ENCODE results near the gene ZFP1. TPM values are rescaled to one million over a fixed set of nuclear protein-coding genes. Genes with fewer than 3 reads are reported as not detected.
A peak's percentile ranks its signal among the peaks of the same experiment; 100 is the strongest.

Gene ZFP1
- total RNA-seq = 10 to 100 TPM; 14.8 to 17.3 TPM

DNA sequence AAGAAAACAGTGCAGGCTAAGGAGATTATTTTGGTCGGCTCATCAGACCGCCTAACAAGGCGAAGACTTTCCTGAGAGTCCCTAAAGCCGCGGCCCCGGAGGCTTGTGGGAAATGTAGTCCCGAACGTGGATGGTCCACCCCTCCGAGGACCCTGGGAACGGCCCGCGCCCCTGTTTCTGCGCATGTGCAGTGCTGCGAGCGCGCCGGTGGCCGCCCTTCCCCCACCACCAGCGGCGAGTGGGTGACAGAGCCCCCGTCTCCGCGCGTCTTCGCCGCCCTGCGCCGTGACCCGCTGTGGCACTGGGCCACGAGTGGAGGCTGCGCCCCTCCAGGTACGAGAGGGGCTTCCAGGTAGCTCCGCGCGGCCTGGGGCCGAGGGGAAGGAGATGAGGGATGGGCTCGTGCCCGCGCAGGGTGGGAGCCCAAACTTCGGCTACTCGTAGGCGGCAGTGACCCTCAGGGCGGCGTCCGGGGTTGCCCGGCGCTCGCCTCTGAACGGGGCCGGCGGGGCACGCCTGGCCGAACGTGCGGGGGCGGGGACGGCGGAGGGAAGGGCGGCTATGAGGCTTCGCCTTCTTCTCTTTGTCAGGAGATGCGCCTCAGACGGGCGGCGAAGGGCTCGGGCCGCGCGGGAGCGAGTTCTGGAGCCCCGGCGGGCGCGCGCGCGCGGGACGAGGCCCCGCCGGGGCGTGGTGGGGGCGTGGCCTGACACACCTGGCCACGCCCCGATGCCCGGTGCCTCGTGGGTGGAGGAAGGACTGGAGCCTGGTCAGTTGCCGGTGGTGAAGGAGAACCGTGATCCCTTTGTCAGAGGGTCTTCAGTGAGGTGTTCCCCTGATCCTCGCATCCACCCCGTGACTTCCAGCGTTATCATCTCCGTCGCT is at the start of gene ZFP1:
Gene ZFP1 (plus strand): TSS at position 214 of the 885 bp plus-strand sequence. CDS start 4,428 bp downstream, outside the sequence.
- ChIA-PET CTCF (interaction anchor here (0.6 to 1.8 kb wide), 2 partner anchors 37 to 698 kb away, joined by 3 to 8 read pairs; no protein-coding TSS in a partner anchor), POLR2A (no interaction called here)
- peaks cover 31% of the 10 kb centered on the region for H3K36me3 Mint-ChIP-seq (ENCODE audit: low read depth)
- H3K27me3 Mint-ChIP-seq = no peaks in the 10 kb centered on the region
- peaks cover 21% of the 10 kb centered on the region for H3K9me3 Mint-ChIP-seq (ENCODE audit: low read depth)
- intact Hi-C loops (cut with DNase I, micrococcal nuclease) = loop anchor here (1.0 to 10.0 kb wide), 16 partner anchors 37 to 854 kb away; partner anchors contain the start of genes WDR59 (in 2 of the 2), ADAT1 (in 1 of the 2), CFDP1 (in 1 of the 2) and GABARAPL2 (in 1 of the 2)
- peak within 1 kb of the TSS; percentile 88 for H3K27ac Mint-ChIP-seq
- ATAC-seq = peak; percentile 93
- H3K4me1 Mint-ChIP-seq = peaks cover 32% of the 10 kb centered on the region
- DNase-seq = peak; percentile 97
- H3K4me3 Mint-ChIP-seq = peak within 1 kb of the TSS; percentile 88

- Mint-ChIP-seq H3K36me3 (ENCODE audit: low read depth) (peaks cover 13% of the 10 kb centered on the region), H3K4me3 (peak overlapping the region; percentile 36), H3K27me3 (no peaks in the 10 kb centered on the region), H3K9me3 (ENCODE audit: low read depth) (peaks cover 2% of the 10 kb centered on the region), H3K4me1 (peaks cover 64% of the 10 kb centered on the region), H3K27ac (peak overlapping the region; percentile 88)
- intact Hi-C loops (cut with DNase I, micrococcal nuclease) = loop anchor here (1.0 to 2.0 kb wide), 2 partner anchors 9 to 86 kb away; no protein-coding TSS in a partner anchor
- ATAC-seq (no peak), DNase-seq (no peak)
- ChIA-PET POLR2A (interaction anchor here (0.6 to 3.2 kb wide), 4 partner anchors 11 to 87 kb away, joined by 3 to 23 read pairs (median 4); no protein-coding TSS in a partner anchor), CTCF (interaction anchor here (1.0 to 5.5 kb wide), 7 partner anchors 10 to 114 kb away, joined by 3 to 54 read pairs (median 5); partner anchors contain the start of gene WDR59)
Measured at GRCh38 chr16:75099075-75099667, 49.2 kb upstream of the ZFP1 start.

- Mint-ChIP-seq H3K4me1 (peaks cover 64% of the 10 kb centered on the region), H3K36me3 (ENCODE audit: low read depth) (peaks cover 16% of the 10 kb centered on the region), H3K27me3 (no peaks in the 10 kb centered on the region), H3K27ac (peak overlapping the region; percentile 88), H3K9me3 (ENCODE audit: low read depth) (peaks cover 3% of the 10 kb centered on the region), H3K4me3 (peak overlapping the region; percentile 26)
- POLR2A ChIA-PET = interaction anchor here (1.1 to 3.2 kb wide), 3 partner anchors 10 to 116 kb away, joined by 3 to 23 read pairs (median 5); partner anchors contain the start of gene WDR59
- intact Hi-C loops (cut with DNase I, micrococcal nuclease) = loop anchor here (1.0 to 2.0 kb wide), 2 partner anchors 8 to 87 kb away; no protein-coding TSS in a partner anchor
- ATAC-seq (peak; percentile 45), DNase-seq (peak; percentile 68)
- CTCF ChIA-PET = interaction anchor here (0.9 to 5.5 kb wide), 2 partner anchors 10 to 102 kb away, joined by 3 to 54 read pairs; no protein-coding TSS in a partner anchor
Measured at GRCh38 chr16:75099738-75100602, 48.4 kb upstream of the ZFP1 start.

- H3K27me3 Mint-ChIP-seq = no peaks in the 10 kb centered on the region
- H3K36me3 Mint-ChIP-seq (ENCODE audit: low read depth) = peaks cover 16% of the 10 kb centered on the region
- intact Hi-C loops (cut with DNase I, micrococcal nuclease) = no loop called here
- no peak overlapping the region for H3K4me3 Mint-ChIP-seq
- ChIA-PET CTCF (interaction anchor here (0.9 to 5.5 kb wide), 2 partner anchors 10 to 102 kb away, joined by 3 to 54 read pairs; no protein-coding TSS in a partner anchor), POLR2A (interaction anchor here (1.1 to 3.2 kb wide), 2 partner anchors 10 to 116 kb away, joined by 3 to 23 read pairs; partner anchors contain the start of gene WDR59)
- no peak for DNase-seq
- H3K9me3 Mint-ChIP-seq (ENCODE audit: low read depth) = peaks cover 3% of the 10 kb centered on the region
- no peak for ATAC-seq
- peak overlapping the region; percentile 88 for H3K27ac Mint-ChIP-seq
- peaks cover 69% of the 10 kb centered on the region for H3K4me1 Mint-ChIP-seq
Measured at GRCh38 chr16:75100603-75100990, 47.7 kb upstream of the ZFP1 start.

DNA sequence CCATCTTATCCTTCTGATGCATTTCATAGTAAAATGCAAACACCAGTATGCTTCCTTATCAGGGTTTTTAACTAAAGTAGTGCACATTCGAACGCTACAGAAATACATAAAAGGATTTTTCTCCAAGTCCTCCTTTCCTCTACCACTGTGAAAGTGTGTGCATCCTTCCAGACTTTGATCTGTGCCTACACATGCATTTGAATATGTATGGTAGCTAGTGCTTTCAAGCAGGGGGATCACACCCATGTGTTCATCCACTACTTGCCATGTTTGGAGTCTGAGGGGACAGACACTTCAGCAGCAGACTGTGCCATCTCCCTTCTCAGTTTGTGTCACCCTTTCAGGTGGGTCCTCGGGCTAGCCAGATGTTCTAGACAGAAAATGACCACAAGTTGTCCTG is 46.7 kb upstream of the ZFP1 start:
- H3K4me3 Mint-ChIP-seq = no peak overlapping the region
- POLR2A ChIA-PET = no interaction called here
- ATAC-seq (no peak), DNase-seq (no peak)
- intact Hi-C loops (cut with DNase I, micrococcal nuclease) = no loop called here
- no peaks in the 10 kb centered on the region for H3K27me3 Mint-ChIP-seq
- H3K36me3 Mint-ChIP-seq (ENCODE audit: low read depth) = peaks cover 20% of the 10 kb centered on the region
- peaks cover 68% of the 10 kb centered on the region for H3K4me1 Mint-ChIP-seq
- peaks cover 3% of the 10 kb centered on the region for H3K9me3 Mint-ChIP-seq (ENCODE audit: low read depth)
- CTCF ChIA-PET = interaction anchor here (0.5 to 5.5 kb wide), 2 partner anchors 9 to 301 kb away, joined by 3 to 54 read pairs; no protein-coding TSS in a partner anchor
- H3K27ac Mint-ChIP-seq = no peak overlapping the region

GRCh38 chr16:75102595-75102994 is 45.7 kb upstream of the ZFP1 start:
- peaks cover 3% of the 10 kb centered on the region for H3K9me3 Mint-ChIP-seq (ENCODE audit: low read depth)
- H3K27ac Mint-ChIP-seq = peak overlapping the region; percentile 16
- intact Hi-C loops (cut with DNase I, micrococcal nuclease) = no loop called here
- ChIA-PET POLR2A (no interaction called here), CTCF (interaction anchor here (1.1 kb wide), 1 partner anchor 10 kb away, joined by 3 read pairs; no protein-coding TSS in a partner anchor)
- peaks cover 24% of the 10 kb centered on the region for H3K36me3 Mint-ChIP-seq (ENCODE audit: low read depth)
- H3K4me1 Mint-ChIP-seq = peaks cover 67% of the 10 kb centered on the region
- no peak for DNase-seq
- no peak overlapping the region for H3K4me3 Mint-ChIP-seq
- no peak for ATAC-seq
- no peaks in the 10 kb centered on the region for H3K27me3 Mint-ChIP-seq

DNA sequence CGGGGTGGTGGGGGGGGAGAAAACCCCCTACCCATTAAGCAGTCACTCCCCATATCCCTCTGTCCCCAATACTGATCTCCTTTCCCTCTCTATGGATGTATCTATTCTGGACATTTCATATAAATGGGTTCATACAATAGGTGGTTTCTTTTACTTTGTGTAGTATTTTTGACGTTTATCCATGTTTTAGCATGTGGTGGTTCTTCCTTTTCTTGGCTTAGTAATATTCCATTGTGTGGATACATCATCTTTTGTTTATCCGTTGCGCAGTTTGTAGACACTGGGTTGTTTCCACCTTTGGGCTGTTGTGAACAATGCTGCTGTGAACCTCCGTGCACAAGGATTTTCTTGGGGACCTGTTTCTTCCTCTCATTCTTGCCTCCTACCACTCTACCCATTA is 44.3 kb upstream of the ZFP1 start:
- no peak for DNase-seq
- ChIA-PET POLR2A (no interaction called here), CTCF (interaction anchor here (0.6 to 1.1 kb wide), 2 partner anchors 11 to 27 kb away, joined by 3 read pairs; no protein-coding TSS in a partner anchor)
- H3K27ac Mint-ChIP-seq = no peak overlapping the region
- H3K9me3 Mint-ChIP-seq (ENCODE audit: low read depth) = peaks cover 3% of the 10 kb centered on the region
- ATAC-seq = no peak
- H3K4me3 Mint-ChIP-seq = no peak overlapping the region
- peaks cover 66% of the 10 kb centered on the region for H3K4me1 Mint-ChIP-seq
- H3K36me3 Mint-ChIP-seq (ENCODE audit: low read depth) = peaks cover 31% of the 10 kb centered on the region
- no peaks in the 10 kb centered on the region for H3K27me3 Mint-ChIP-seq
- intact Hi-C loops (cut with DNase I, micrococcal nuclease) = no loop called here

DNA sequence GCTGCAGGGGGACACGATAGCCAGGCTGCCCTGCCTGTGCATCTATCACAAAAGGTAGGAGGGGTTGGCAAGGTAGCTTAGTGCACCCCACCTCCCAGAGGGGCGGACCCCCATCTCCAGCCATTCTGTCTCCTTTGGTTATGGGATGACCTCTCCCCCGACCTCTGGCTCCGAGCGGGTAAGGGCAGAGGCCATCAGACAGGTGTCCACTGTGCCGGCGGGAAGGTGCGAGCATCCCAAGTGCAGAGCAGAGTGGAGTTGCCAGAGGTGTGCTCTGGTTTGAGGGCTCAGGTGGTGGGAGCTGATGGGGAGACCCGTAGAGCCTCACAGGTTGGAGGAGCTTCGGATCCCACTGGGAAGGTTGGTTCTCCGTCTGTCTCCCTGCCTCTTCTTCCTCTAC is 43.5 kb upstream of the ZFP1 start:
- peaks cover 66% of the 10 kb centered on the region for H3K4me1 Mint-ChIP-seq

GRCh38 chr16:75105306-75106061 is 42.8 kb upstream of the ZFP1 start:
- Mint-ChIP-seq H3K36me3 (ENCODE audit: low read depth) (peaks cover 33% of the 10 kb centered on the region), H3K9me3 (ENCODE audit: low read depth) (peaks cover 3% of the 10 kb centered on the region), H3K4me1 (peaks cover 66% of the 10 kb centered on the region), H3K27me3 (no peaks in the 10 kb centered on the region), H3K27ac (peak overlapping the region; percentile 76), H3K4me3 (no peak overlapping the region)
- POLR2A ChIA-PET = no interaction called here
- intact Hi-C loops (cut with DNase I, micrococcal nuclease) = loop anchor here in 1 of 2 experiments (5.0 kb wide), 1 partner anchor 43 kb away; no protein-coding TSS in a partner anchor
- DNase-seq (no peak), ATAC-seq (no peak)
- CTCF ChIA-PET = interaction anchor here (0.7 to 1.4 kb wide), 2 partner anchors 36 to 107 kb away, joined by 3 to 5 read pairs; partner anchors contain the start of gene ZNRF1

More for the DNA sequence above, 43.5 kb upstream of the ZFP1 start:
- ATAC-seq (no peak), DNase-seq (no peak)
- no peak overlapping the region for H3K27ac Mint-ChIP-seq
- intact Hi-C loops (cut with DNase I, micrococcal nuclease) = loop anchor here in 1 of 2 experiments (5.0 kb wide), 1 partner anchor 43 kb away; no protein-coding TSS in a partner anchor
- no peaks in the 10 kb centered on the region for H3K27me3 Mint-ChIP-seq
- H3K36me3 Mint-ChIP-seq (ENCODE audit: low read depth) = peaks cover 34% of the 10 kb centered on the region
- POLR2A ChIA-PET = no interaction called here
- no peak overlapping the region for H3K4me3 Mint-ChIP-seq
- CTCF ChIA-PET = interaction anchor here (0.7 to 1.4 kb wide), 2 partner anchors 35 to 106 kb away, joined by 3 to 5 read pairs; partner anchors contain the start of gene ZNRF1
- peaks cover 3% of the 10 kb centered on the region for H3K9me3 Mint-ChIP-seq (ENCODE audit: low read depth)
